Esophagus squamous epithelium (tissue), 4 donors: ENCODE results near the gene TRMT61B.

Experiments used
- CTCF ChIP-seq, 6 experiments: fragments of 450-650 bp in 4 of 6; fragments of 200-600 bp in 2 of 6; sonication (generic) in 2 of 6; IDR thresholded peaks; one replicate each; pipeline ENCODE4 v1.5.1; 2016 to 2019; ENCODE audit warnings: antibody characterized with exemption in 6 of 6, mild to moderate bottlenecking in 4 of 6, moderate library complexity in 4 of 6
- POLR2A ChIP-seq, 4 donors: fragments of 450-650 bp; IDR thresholded peaks; one replicate each; pipeline ENCODE4 v1.6.1; 2017; ENCODE audit warnings: antibody characterized with exemption in 4 of 4, mild to moderate bottlenecking in 4 of 4, moderate library complexity in 3 of 4

GRCh38 chr2:28906376-28906775, 36.3 kb upstream of the TRMT61B start:
- TF ChIP-seq CTCF (IDR thresholded peaks at IDR 0.05) (no peak), POLR2A (IDR thresholded peaks at IDR 0.05) (no peak)
